WI38 (cell line): ENCODE results near the gene TMEM101.
A peak's percentile ranks its signal among the peaks of the same experiment; 100 is the strongest.
"Not testable (repeated sequence)": the region's sequence is repeated elsewhere in the genome, so short reads cannot be mapped to it uniquely, and the experiment has no call there.

Source experiments
- H3K4me3 ChIP-seq: 2 replicates; pipeline ENCODE4 v1.5.1; 2011; ENCODE audit warnings: low read depth, mild to moderate bottlenecking, control low read depth, low read length
- CTCF ChIP-seq: IDR thresholded peaks from 2 replicates; pipeline ENCODE4 v1.5.1; 2012; ENCODE audit warnings: low read depth, mild to moderate bottlenecking, control low read depth, low read length

Gene TMEM101

GRCh38 chr17:43999024-43999423, 15.7 kb downstream of the TMEM101 start:
- H3K4me3 ChIP-seq: no peak overlapping the region
- no peak for TF ChIP-seq CTCF

- TF ChIP-seq CTCF: no peak
- no peak overlapping the region for H3K4me3 ChIP-seq
Observed at GRCh38 chr17:43998552-43998951, 16.2 kb downstream of the TMEM101 start.

- H3K4me3 ChIP-seq: not testable (repeated sequence)
Observed at GRCh38 chr17:43997180-43997579, 17.6 kb downstream of the TMEM101 start.

- TF ChIP-seq CTCF: no peak
- peak overlapping the region; percentile 44; the same call in 1 of the 2 replicates for H3K4me3 ChIP-seq
Observed at GRCh38 chr17:43995150-43995471, 19.7 kb downstream of the TMEM101 start.

- TF ChIP-seq CTCF: peak; percentile 91
- peak overlapping the region; percentile 44 for H3K4me3 ChIP-seq
Observed at GRCh38 chr17:43994272-43995149, 20.3 kb downstream of the TMEM101 start.

- TF ChIP-seq CTCF: no peak
- H3K4me3 ChIP-seq: no peak overlapping the region
Observed at GRCh38 chr17:43992641-43993040, 22.1 kb downstream of the TMEM101 start.

GRCh38 chr17:43988301-43988700, 26.5 kb downstream of the TMEM101 start:
- H3K4me3 ChIP-seq: no peak overlapping the region
- no peak for TF ChIP-seq CTCF
